GM23338 (cell line): ENCODE data around the gene FOXJ1. TPM values are rescaled to one million over a fixed set of nuclear protein-coding genes. Genes with fewer than 3 reads are reported as not detected.
A peak's percentile ranks its signal among the peaks of the same experiment; 100 is the strongest.

ENCODE experiments used
- ATAC-seq: fragments of 200-7000 bp; cut with Tn5 transposase; 3 replicates; pipeline ENCODE4 v1.9.1; 2020
- DNase-seq: peaks from one replicate; pipeline ENCODE4 v3.0.0-alpha.2; 2015; ENCODE audit warnings: low spot score
- H2AFZ ChIP-seq: fragments of 200-600 bp; sonication (generic); 2 replicates; pipeline ENCODE4 v1.8.0; 2016; ENCODE audit warnings: antibody characterized with exemption, mild to moderate bottlenecking, moderate library complexity
- H3F3A ChIP-seq: fragments of 200-600 bp; sonication (generic); replicated peaks from 2 replicates; pipeline ENCODE4 v1.8.0; 2017; ENCODE audit warnings: antibody characterized with exemption, mixed run types, low read depth
- H3K27ac ChIP-seq: fragments of 200-600 bp; sonication (generic); 2 replicates; pipeline ENCODE4 v1.6.1; 2016; ENCODE audit warnings: low read depth
- H3K27me3 ChIP-seq: fragments of 200-600 bp; sonication (generic); 2 replicates; pipeline ENCODE4 v1.8.0; 2016; ENCODE audit warnings: mild to moderate bottlenecking, mixed run types, moderate library complexity; ENCODE audit not compliant: insufficient read depth
- H3K36me3 ChIP-seq: fragments of 200-600 bp; sonication (generic); 2 replicates; pipeline ENCODE4 v1.8.0; 2016; ENCODE audit warnings: mild to moderate bottlenecking; ENCODE audit not compliant: insufficient read depth
- H3K4me1 ChIP-seq: fragments of 200-600 bp; sonication (generic); 2 replicates; pipeline ENCODE4 v1.8.0; 2016; ENCODE audit warnings: mild to moderate bottlenecking, moderate library complexity; ENCODE audit not compliant: insufficient read depth
- H3K4me2 ChIP-seq: fragments of 200-600 bp; sonication (generic); 2 replicates; pipeline ENCODE4 v1.7.1; 2017; ENCODE audit warnings: mixed run types
- H3K4me3 ChIP-seq: fragments of 200-600 bp; sonication (generic); 2 replicates; pipeline ENCODE4 v1.6.1; 2016; ENCODE audit warnings: mixed run types
- H3K79me2 ChIP-seq: fragments of 200-600 bp; sonication (generic); replicated peaks from 2 replicates; pipeline ENCODE4 v1.8.0; 2017; ENCODE audit warnings: mild to moderate bottlenecking; ENCODE audit not compliant: insufficient read depth
- H3K9me2 ChIP-seq: fragments of 200-600 bp; sonication (generic); 2 replicates; pipeline ENCODE4 v1.8.0; 2017; ENCODE audit not compliant: insufficient read depth
- H4K20me1 ChIP-seq: fragments of 200-600 bp; sonication (generic); replicated peaks from 2 replicates; pipeline ENCODE4 v1.8.0; 2017; ENCODE audit warnings: mild to moderate bottlenecking; ENCODE audit not compliant: insufficient read depth
- H3K27ac Mint-ChIP-seq: 2 replicates; pipeline ENCODE4 v1.8.0; 2020; ENCODE audit warnings: inconsistent platforms, mild to moderate bottlenecking, moderate library complexity, mixed read lengths
- H3K27me3 Mint-ChIP-seq: 3 replicates; pipeline ENCODE4 v1.8.0; 2022; ENCODE audit warnings: low read depth, mild to moderate bottlenecking, moderate library complexity, mixed read lengths, inconsistent platforms; ENCODE audit not compliant: insufficient read depth, poor library complexity
- H3K36me3 Mint-ChIP-seq: 3 replicates; pipeline ENCODE4 v1.8.0; 2021; ENCODE audit warnings: low read depth, mild to moderate bottlenecking, inconsistent platforms, moderate library complexity, mixed read lengths
- H3K4me1 Mint-ChIP-seq: 3 replicates; pipeline ENCODE4 v1.8.0; 2020; ENCODE audit warnings: mild to moderate bottlenecking, inconsistent platforms, mixed read lengths
- H3K4me3 Mint-ChIP-seq: 3 replicates; pipeline ENCODE4 v1.8.0; 2021; ENCODE audit warnings: moderate library complexity, mild to moderate bottlenecking, inconsistent platforms, mixed read lengths
- H3K9me3 Mint-ChIP-seq: 3 replicates; pipeline ENCODE4 v1.8.0; 2020; ENCODE audit warnings: moderate library complexity, mild to moderate bottlenecking, inconsistent platforms, mixed read lengths
- CREB1 ChIP-seq: fragments of 250-450 bp; sonication (Bioruptor Pico); IDR thresholded peaks from 2 replicates; pipeline ENCODE4 v1.5.0; 2020; ENCODE audit warnings: low read depth, mild to moderate bottlenecking, moderate library complexity
- CTCF ChIP-seq, 2 experiments: fragments of 200-600 bp in 1 of 2; sonication (generic) in 1 of 2; conservative IDR thresholded peaks; 2 replicates each; pipeline versions ENCODE4 v1.5.1 to v1.6.1; 2016 to 2017; ENCODE audit warnings: antibody characterized with exemption in 2 of 2, low read depth in 2 of 2, mild to moderate bottlenecking in 2 of 2, moderate library complexity in 1 of 2
- ETS1 ChIP-seq: IDR thresholded peaks from 2 replicates; pipeline ENCODE4 v1.6.1; 2016; ENCODE audit warnings: antibody characterized with exemption
- EZH2 ChIP-seq: fragments of 200-600 bp; sonication (generic); IDR thresholded peaks from one replicate; pipeline ENCODE4 v1.8.0; 2017; ENCODE audit warnings: antibody characterized with exemption, mild to moderate bottlenecking, low read depth; ENCODE audit not compliant: unreplicated experiment
- EZH2phosphoT487 ChIP-seq: fragments of 200-600 bp; sonication (generic); IDR thresholded peaks from one replicate; pipeline ENCODE4 v1.8.1; 2018; ENCODE audit warnings: antibody characterized with exemption; ENCODE audit not compliant: unreplicated experiment
- JUNB ChIP-seq: IDR thresholded peaks from one replicate; pipeline ENCODE4 v1.6.1; 2016; ENCODE audit warnings: antibody characterized with exemption; ENCODE audit not compliant: unreplicated experiment
- NANOG ChIP-seq: IDR thresholded peaks from 2 replicates; pipeline ENCODE4 v1.6.1; 2016; ENCODE audit warnings: antibody characterized with exemption, borderline replicate concordance
- POLR2AphosphoS5 ChIP-seq: IDR thresholded peaks from 2 replicates; pipeline ENCODE4 v1.6.1; 2016; ENCODE audit warnings: antibody characterized with exemption, low read depth
- REST ChIP-seq: IDR thresholded peaks from one replicate; pipeline ENCODE4 v1.6.1; 2018; ENCODE audit warnings: antibody characterized with exemption; ENCODE audit not compliant: unreplicated experiment
- STAT1 ChIP-seq: IDR thresholded peaks from one replicate; pipeline ENCODE4 v1.6.1; 2016; ENCODE audit warnings: antibody characterized with exemption; ENCODE audit not compliant: unreplicated experiment
- ZNF114 ChIP-seq: fragments of 250-450 bp; sonication (Bioruptor Pico); IDR thresholded peaks from 2 replicates; pipeline ENCODE4 v1.5.0; 2020; ENCODE audit warnings: mild to moderate bottlenecking, moderate library complexity
- ZNF331 ChIP-seq: fragments of 250-450 bp; sonication (Bioruptor Pico); IDR thresholded peaks from 2 replicates; pipeline ENCODE4 v1.5.0; 2020; ENCODE audit warnings: low read depth, mild to moderate bottlenecking, moderate library complexity
- ZNF462 ChIP-seq: fragments of 250-450 bp; sonication (Bioruptor Pico); IDR thresholded peaks from 2 replicates; pipeline ENCODE4 v1.5.0; 2020; ENCODE audit warnings: mild to moderate bottlenecking, moderate library complexity
- polyA plus RNA-seq: library from polyadenylated mRNA; unstranded; fragments of >200 nt; fragmentation: Nextera tagmentation; extraction: Ambion mirVana; gene quantifications from 2 replicates; pipeline ENCODE4 v1.2.1, GENCODE V29; 2016
- total RNA-seq: library from RNA; depleted of rRNA; stranded (reverse); fragments of >200 nt; shearing (Covaris generic); gene quantifications from 2 replicates; pipeline ENCODE4 v1.2.3, GENCODE V29; 2014

FOXJ1 gene
- total and polyA plus RNA-seq, 2 experiments from 2014 or later = 2.3 to 12.3 TPM

- H3K9me2 ChIP-seq = no peaks in the 10 kb centered on the region
- H2AFZ ChIP-seq = peak overlapping the region; percentile 81
- H3K27me3 ChIP-seq = 0 out of 2 replicates have a peak, but pooled peaks cover 4% of the 10 kb centered on the region
- Mint-ChIP-seq H3K27me3 (peaks cover 19% of the 10 kb centered on the region), H3K9me3 (no peaks in the 10 kb centered on the region; the same call in 2 of the 3 replicates), H3K4me1 (peaks cover 21% of the 10 kb centered on the region), H3K36me3 (no peaks in the 10 kb centered on the region), H3K4me3 (no peak overlapping the region; the same call in 2 of the 3 replicates), H3K27ac (no peak overlapping the region; the same call in 1 of the 2 replicates)
- TF ChIP-seq NANOG (no peak), ETS1 (no peak), JUNB (no peak), ZNF462 (no peak), REST (no peak), EZH2phosphoT487 (no peak), POLR2AphosphoS5 (no peak), EZH2 (no peak), STAT1 (no peak), ZNF114 (CRISPR knock-in tag) (no peak), CTCF (conservative IDR thresholded peaks at IDR 0.05; ENCODE audit: low read depth in 2 of 2) (no peak), CREB1 (CRISPR knock-in tag) (no peak), ZNF331 (CRISPR knock-in tag) (no peak)
- H3K4me1 ChIP-seq = peaks cover 29% of the 10 kb centered on the region; the same call in 1 of the 2 replicates
- H3K36me3 ChIP-seq = no peaks in the 10 kb centered on the region
- peak overlapping the region; percentile 68; the same call in 1 of the 2 replicates for H3K4me2 ChIP-seq
- H3K27ac ChIP-seq = no peak overlapping the region
- DNase-seq = no peak
- no peaks in the 10 kb centered on the region for H4K20me1 ChIP-seq
- H3F3A ChIP-seq = peaks cover 11% of the 10 kb centered on the region
- no peak for ATAC-seq
- no peak overlapping the region for H3K4me3 ChIP-seq
- no peaks in the 10 kb centered on the region for H3K79me2 ChIP-seq
Observed at GRCh38 chr17:76119409-76120371, 21.4 kb downstream of the FOXJ1 start.
